Astrocyte (in vitro differentiated cells and primary cell): ENCODE data around the gene CD151.

ENCODE experiments used
- CTCF ChIP-seq: IDR thresholded peaks from 2 replicates; pipeline ENCODE4 v1.5.1; 2011; ENCODE audit warnings: low read depth, mild to moderate bottlenecking, inconsistent platforms, low read length, moderate library complexity; ENCODE audit not compliant: insufficient read depth
- EZH2 ChIP-seq: IDR thresholded peaks from 2 replicates; pipeline ENCODE4 v1.6.1; 2012; ENCODE audit warnings: mild to moderate bottlenecking, low read length, inconsistent platforms; ENCODE audit not compliant: insufficient read depth

GRCh38 chr11:792535-792821, 40.3 kb upstream of the CD151 start:
- TF ChIP-seq CTCF (no peak), EZH2 (no peak)
